Measurements from ENCODE around the gene DLG2.

The DLG2 gene

GRCh38 chr11:84608837-84609196, 1018.3 kb downstream of the DLG2 start:
- no peak overlapping the region for H3K4me3 ChIP-seq (ENCODE audit: low read length)
- no peak for DNase-seq (ENCODE audit: low read depth, low spot score)

DNA sequence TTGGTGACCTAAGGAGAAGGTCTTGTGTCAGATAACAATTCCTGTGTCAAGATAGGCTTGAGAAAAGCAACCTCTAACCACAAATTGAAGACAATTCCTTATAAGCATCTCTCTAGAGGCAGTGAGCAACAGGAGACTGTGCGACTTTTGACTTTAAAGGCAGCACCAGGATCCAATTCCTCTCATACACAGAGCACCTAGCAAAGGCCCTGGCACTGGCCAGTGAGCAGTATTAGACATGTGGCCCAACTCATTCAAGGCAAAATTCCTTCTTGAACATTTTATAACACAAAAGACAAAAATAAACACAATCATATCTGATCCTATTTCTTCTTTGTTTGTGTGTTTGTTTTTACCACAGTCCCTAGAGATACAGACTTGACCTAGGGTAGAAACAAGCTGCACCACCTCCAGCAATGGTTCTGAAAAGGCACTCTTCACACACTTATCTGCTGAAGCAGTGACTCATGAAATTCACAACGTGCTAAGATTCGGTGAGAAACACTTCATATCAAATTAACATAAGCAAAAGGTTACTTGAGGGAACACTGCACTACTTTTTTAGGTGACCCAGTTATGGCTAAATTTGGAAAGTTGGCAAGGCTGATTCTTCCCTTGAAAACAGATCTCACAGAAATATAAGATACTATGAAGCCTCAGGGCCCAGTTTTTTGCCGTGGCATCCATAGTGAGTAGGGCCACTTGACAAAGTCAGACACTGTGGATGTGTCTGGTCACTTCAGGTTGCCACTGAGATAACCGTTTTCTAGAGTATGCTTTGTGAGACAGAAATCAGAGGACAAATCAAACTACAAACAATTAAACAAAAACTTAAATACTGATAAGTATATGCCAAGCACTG, 1018.9 kb downstream of the DLG2 start:
- no peak for DNase-seq (ENCODE audit: low read depth, low spot score)
- H3K4me3 ChIP-seq (ENCODE audit: low read length) = no peak overlapping the region

GRCh38 chr11:84594602-84595001, 1032.5 kb downstream of the DLG2 start:
- no peak overlapping the region for H3K4me3 ChIP-seq (ENCODE audit: low read length)
- no peak for DNase-seq (ENCODE audit: low read depth, low spot score)

- H3K4me3 ChIP-seq (ENCODE audit: low read length) = no peak overlapping the region
- DNase-seq (ENCODE audit: low read depth, low spot score) = no peak
Measured at GRCh38 chr11:84590106-84590505, 1037.0 kb downstream of the DLG2 start.

DNA sequence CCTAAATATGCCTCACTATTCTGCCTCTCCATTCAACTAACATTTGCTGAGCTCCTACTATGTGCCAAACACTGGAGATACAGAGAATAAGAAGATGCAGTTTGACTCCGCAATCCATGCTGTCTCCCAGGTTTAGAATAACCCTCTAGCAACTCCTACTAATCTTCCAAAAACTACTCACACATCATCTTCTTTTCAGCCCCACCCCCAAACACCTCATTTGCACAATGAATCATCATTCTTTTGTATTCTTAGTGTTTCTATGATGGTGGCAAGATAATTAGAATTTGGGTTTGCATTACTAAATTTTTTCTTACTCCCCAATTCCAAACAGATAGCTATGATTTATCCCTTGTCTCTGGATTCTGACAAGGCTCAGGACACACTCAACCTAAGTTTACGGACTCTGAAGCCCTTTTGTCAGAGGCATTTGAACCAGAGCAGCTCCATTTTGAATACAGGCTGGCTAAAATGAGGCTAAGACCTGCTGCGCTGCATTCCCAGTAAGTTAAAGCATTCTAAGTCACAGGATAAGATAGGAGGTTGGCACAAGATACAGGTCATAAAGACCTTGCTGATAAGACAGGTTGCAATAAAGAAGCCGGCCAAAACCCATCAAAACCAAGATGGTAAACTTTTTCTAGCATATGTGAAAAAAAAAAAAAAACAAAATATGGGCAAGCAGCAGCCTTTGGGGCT, 1038.9 kb downstream of the DLG2 start:
- H3K4me3 ChIP-seq (ENCODE audit: low read length) = no peak overlapping the region
- no peak for DNase-seq (ENCODE audit: low read depth, low spot score)

- no peak overlapping the region for H3K4me3 ChIP-seq (ENCODE audit: low read length)
- DNase-seq (ENCODE audit: low read depth, low spot score) = no peak
Measured at GRCh38 chr11:84583106-84583505, 1044.0 kb downstream of the DLG2 start.

DNA sequence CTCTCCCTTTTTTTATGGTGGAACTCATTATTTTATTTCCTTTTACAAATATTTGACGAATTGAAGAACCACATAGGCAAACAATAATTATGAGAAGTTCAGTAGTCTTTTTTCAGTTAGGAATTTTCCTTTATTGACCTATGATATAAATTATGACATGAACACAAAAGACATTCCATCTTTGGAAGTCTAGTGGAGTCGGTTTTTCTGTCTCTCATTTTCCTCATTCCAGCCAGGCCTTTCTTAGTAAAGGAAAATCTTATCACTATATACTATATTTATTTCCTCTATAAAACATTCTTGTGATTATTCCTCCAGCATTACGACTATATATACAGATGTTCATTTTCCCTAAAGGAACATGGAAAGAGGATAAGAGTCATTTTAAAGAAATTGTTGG, 1046.1 kb downstream of the DLG2 start:
- H3K4me3 ChIP-seq (ENCODE audit: low read length) = no peak overlapping the region
- no peak for DNase-seq (ENCODE audit: low read depth, low spot score)

DNA sequence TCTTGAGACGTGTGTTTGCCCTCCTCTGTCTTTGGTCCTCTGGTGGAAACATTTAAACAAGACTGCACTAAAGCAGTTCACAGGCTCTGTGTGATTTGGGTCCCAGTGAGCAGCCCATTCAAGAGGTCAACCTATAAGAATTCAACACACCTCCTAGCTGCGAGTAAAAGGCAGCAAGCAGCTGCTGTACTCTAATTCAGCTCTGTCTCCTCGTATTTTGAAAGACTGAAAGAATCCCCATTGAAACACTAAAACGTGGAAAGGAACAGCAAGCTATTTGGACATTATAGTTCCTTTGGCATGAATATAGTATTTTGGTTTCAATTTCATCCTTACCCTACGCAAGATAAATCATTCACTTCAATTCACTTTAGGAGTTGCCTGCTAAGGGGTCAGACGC, 1046.7 kb downstream of the DLG2 start:
- H3K4me3 ChIP-seq (ENCODE audit: low read length) = no peak overlapping the region
- no peak for DNase-seq (ENCODE audit: low read depth, low spot score)

- no peak overlapping the region for H3K4me3 ChIP-seq (ENCODE audit: low read length)
- no peak for DNase-seq (ENCODE audit: low read depth, low spot score)
Measured at GRCh38 chr11:84573868-84574267, 1053.3 kb downstream of the DLG2 start.

DNA sequence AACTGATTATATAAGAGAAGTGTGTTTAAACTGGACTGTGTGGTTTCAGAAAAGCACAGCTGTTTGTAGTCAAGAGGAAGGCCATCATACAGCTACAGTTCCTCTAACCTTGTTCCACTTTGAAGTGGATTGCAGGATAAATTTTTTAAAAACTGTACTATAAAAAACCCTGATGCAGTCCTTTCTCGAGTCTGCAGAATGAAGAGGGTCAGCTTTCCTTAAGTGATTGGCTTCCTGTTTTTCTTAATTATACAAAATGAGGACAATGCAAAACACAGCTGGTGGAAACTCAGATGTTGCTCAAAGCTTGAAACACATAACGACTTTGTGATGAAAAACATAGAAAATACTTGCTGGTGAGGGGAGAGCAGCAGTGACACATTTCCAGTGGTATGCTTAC, 1060.5 kb downstream of the DLG2 start:
- DNase-seq (ENCODE audit: low read depth, low spot score) = no peak
- no peak overlapping the region for H3K4me3 ChIP-seq (ENCODE audit: low read length)

GRCh38 chr11:84564867-84565184, 1062.3 kb downstream of the DLG2 start:
- DNase-seq (ENCODE audit: low read depth, low spot score) = no peak
- no peak overlapping the region for H3K4me3 ChIP-seq (ENCODE audit: low read length)

DNA sequence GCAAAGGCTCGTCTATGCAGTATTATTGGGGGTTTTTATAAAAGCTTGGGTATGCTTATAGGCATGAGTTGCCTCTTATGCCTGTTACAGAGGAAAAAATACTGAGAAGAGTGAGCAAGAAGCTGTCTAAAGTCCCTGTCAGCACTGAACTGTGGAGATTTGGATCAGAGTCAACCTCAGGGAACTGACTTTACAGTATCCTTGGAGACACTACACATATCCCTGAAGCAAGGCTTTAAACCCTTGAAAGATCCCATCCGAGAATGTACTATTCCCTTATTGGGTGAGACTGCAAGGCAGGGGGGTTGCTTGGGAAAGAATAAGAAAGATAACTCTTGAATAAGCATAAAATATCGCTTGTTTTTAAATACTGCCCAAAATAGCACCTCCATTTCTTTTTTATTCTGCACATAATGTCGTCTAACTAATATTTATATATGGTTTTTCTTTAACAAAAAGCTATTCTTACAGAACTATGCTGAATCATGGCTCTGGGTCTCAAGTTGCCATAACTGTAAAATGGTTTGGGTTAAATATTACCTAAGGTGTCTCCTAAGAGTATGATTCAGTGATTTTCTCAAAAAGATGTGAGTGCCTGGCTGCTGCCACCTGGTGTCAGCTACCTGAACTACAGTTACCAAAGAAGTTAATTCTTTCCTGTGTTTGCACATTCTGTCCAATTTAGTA, 1062.8 kb downstream of the DLG2 start:
- no peak overlapping the region for H3K4me3 ChIP-seq (ENCODE audit: low read length)
- DNase-seq (ENCODE audit: low read depth, low spot score) = peak; percentile 35

DNA sequence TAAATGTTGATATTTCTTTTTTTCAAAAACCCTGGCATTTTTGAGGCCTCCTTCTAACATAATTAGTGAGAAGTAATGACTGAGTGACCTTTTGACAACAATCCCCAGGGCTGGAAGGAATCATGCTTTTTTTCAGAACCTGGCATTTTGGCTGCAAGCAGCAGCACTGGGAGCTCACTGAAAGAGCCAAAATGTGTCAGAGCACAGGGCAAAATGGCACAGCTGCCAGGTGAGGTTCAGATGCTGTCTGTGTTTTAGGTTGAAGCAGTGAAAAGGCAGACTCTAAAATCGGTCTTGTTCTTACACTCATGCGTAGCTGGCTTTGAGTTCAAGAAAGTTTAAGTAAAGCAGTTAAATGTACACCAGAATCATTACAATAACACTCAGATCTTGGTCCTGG, 1063.8 kb downstream of the DLG2 start:
- H3K4me3 ChIP-seq (ENCODE audit: low read length) = no peak overlapping the region
- no peak for DNase-seq (ENCODE audit: low read depth, low spot score)

GRCh38 chr11:84560206-84560605, 1066.9 kb downstream of the DLG2 start:
- DNase-seq (ENCODE audit: low read depth, low spot score) = no peak
- H3K4me3 ChIP-seq (ENCODE audit: low read length) = no peak overlapping the region

GRCh38 chr11:84558085-84558905, 1068.8 kb downstream of the DLG2 start:
- H3K4me3 ChIP-seq (ENCODE audit: low read length) = no peak overlapping the region
- peak; percentile 36 for DNase-seq (ENCODE audit: low read depth, low spot score)

- DNase-seq (ENCODE audit: low read depth, low spot score) = no peak
- H3K4me3 ChIP-seq (ENCODE audit: low read length) = no peak overlapping the region
Measured at GRCh38 chr11:84552791-84553190, 1074.4 kb downstream of the DLG2 start.

GRCh38 chr11:84549217-84549616, 1077.9 kb downstream of the DLG2 start:
- DNase-seq (ENCODE audit: low read depth, low spot score) = no peak
- no peak overlapping the region for H3K4me3 ChIP-seq (ENCODE audit: low read length)

DNA sequence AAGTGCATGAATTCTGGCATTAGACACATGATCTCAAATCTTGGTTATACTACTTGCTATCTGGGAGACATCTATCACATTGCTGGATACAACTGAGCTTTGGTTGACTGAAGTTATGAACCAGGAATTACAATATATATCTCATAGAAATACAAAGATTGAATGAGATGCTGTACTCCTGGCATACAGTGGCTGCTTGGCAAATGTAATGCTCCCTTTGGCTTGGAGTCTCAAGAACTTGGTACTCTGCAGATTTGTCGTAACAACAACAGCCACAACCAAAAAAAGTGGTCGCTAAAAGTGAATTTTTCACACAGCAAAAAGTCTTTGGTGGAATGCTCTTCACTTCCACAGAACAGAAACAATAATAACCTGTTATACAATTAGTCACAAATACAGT, 1082.6 kb downstream of the DLG2 start:
- no peak for DNase-seq (ENCODE audit: low read depth, low spot score)
- no peak overlapping the region for H3K4me3 ChIP-seq (ENCODE audit: low read length)

GRCh38 chr11:84543367-84544159, 1083.6 kb downstream of the DLG2 start:
- DNase-seq (ENCODE audit: low read depth, low spot score) = no peak
- H3K4me3 ChIP-seq (ENCODE audit: low read length) = no peak overlapping the region
